GM23338 (cell line): Measurements from ENCODE around the gene WNT5B. TPM values are rescaled to one million over a fixed set of nuclear protein-coding genes. Genes with fewer than 3 reads are reported as not detected.
A peak's percentile ranks its signal among the peaks of the same experiment; 100 is the strongest.

Source experiments
- ATAC-seq: fragments of 200-7000 bp; cut with Tn5 transposase; 3 replicates; pipeline ENCODE4 v1.9.1; 2020
- DNase-seq: peaks from one replicate; pipeline ENCODE4 v3.0.0-alpha.2; 2015; ENCODE audit warnings: low spot score
- H2AFZ ChIP-seq: fragments of 200-600 bp; sonication (generic); 2 replicates; pipeline ENCODE4 v1.8.0; 2016; ENCODE audit warnings: antibody characterized with exemption, mild to moderate bottlenecking, moderate library complexity
- H3F3A ChIP-seq: fragments of 200-600 bp; sonication (generic); replicated peaks from 2 replicates; pipeline ENCODE4 v1.8.0; 2017; ENCODE audit warnings: antibody characterized with exemption, mixed run types, low read depth
- H3K27ac ChIP-seq: fragments of 200-600 bp; sonication (generic); 2 replicates; pipeline ENCODE4 v1.6.1; 2016; ENCODE audit warnings: low read depth
- H3K27me3 ChIP-seq: fragments of 200-600 bp; sonication (generic); 2 replicates; pipeline ENCODE4 v1.8.0; 2016; ENCODE audit warnings: mild to moderate bottlenecking, mixed run types, moderate library complexity; ENCODE audit not compliant: insufficient read depth
- H3K36me3 ChIP-seq: fragments of 200-600 bp; sonication (generic); 2 replicates; pipeline ENCODE4 v1.8.0; 2016; ENCODE audit warnings: mild to moderate bottlenecking; ENCODE audit not compliant: insufficient read depth
- H3K4me1 ChIP-seq: fragments of 200-600 bp; sonication (generic); 2 replicates; pipeline ENCODE4 v1.8.0; 2016; ENCODE audit warnings: mild to moderate bottlenecking, moderate library complexity; ENCODE audit not compliant: insufficient read depth
- H3K4me2 ChIP-seq: fragments of 200-600 bp; sonication (generic); 2 replicates; pipeline ENCODE4 v1.7.1; 2017; ENCODE audit warnings: mixed run types
- H3K4me3 ChIP-seq: fragments of 200-600 bp; sonication (generic); 2 replicates; pipeline ENCODE4 v1.6.1; 2016; ENCODE audit warnings: mixed run types
- H3K79me2 ChIP-seq: fragments of 200-600 bp; sonication (generic); replicated peaks from 2 replicates; pipeline ENCODE4 v1.8.0; 2017; ENCODE audit warnings: mild to moderate bottlenecking; ENCODE audit not compliant: insufficient read depth
- H3K9me2 ChIP-seq: fragments of 200-600 bp; sonication (generic); 2 replicates; pipeline ENCODE4 v1.8.0; 2017; ENCODE audit not compliant: insufficient read depth
- H4K20me1 ChIP-seq: fragments of 200-600 bp; sonication (generic); replicated peaks from 2 replicates; pipeline ENCODE4 v1.8.0; 2017; ENCODE audit warnings: mild to moderate bottlenecking; ENCODE audit not compliant: insufficient read depth
- H3K27ac Mint-ChIP-seq: 2 replicates; pipeline ENCODE4 v1.8.0; 2020; ENCODE audit warnings: inconsistent platforms, mild to moderate bottlenecking, moderate library complexity, mixed read lengths
- H3K27me3 Mint-ChIP-seq: 3 replicates; pipeline ENCODE4 v1.8.0; 2022; ENCODE audit warnings: low read depth, mild to moderate bottlenecking, moderate library complexity, mixed read lengths, inconsistent platforms; ENCODE audit not compliant: insufficient read depth, poor library complexity
- H3K36me3 Mint-ChIP-seq: 3 replicates; pipeline ENCODE4 v1.8.0; 2021; ENCODE audit warnings: low read depth, mild to moderate bottlenecking, inconsistent platforms, moderate library complexity, mixed read lengths
- H3K4me1 Mint-ChIP-seq: 3 replicates; pipeline ENCODE4 v1.8.0; 2020; ENCODE audit warnings: mild to moderate bottlenecking, inconsistent platforms, mixed read lengths
- H3K4me3 Mint-ChIP-seq: 3 replicates; pipeline ENCODE4 v1.8.0; 2021; ENCODE audit warnings: moderate library complexity, mild to moderate bottlenecking, inconsistent platforms, mixed read lengths
- H3K9me3 Mint-ChIP-seq: 3 replicates; pipeline ENCODE4 v1.8.0; 2020; ENCODE audit warnings: moderate library complexity, mild to moderate bottlenecking, inconsistent platforms, mixed read lengths
- CREB1 ChIP-seq: fragments of 250-450 bp; sonication (Bioruptor Pico); IDR thresholded peaks from 2 replicates; pipeline ENCODE4 v1.5.0; 2020; ENCODE audit warnings: low read depth, mild to moderate bottlenecking, moderate library complexity
- CTCF ChIP-seq, 2 experiments: fragments of 200-600 bp in 1 of 2; sonication (generic) in 1 of 2; conservative IDR thresholded peaks; 2 replicates each; pipeline versions ENCODE4 v1.5.1 to v1.6.1; 2016 to 2017; ENCODE audit warnings: antibody characterized with exemption in 2 of 2, low read depth in 2 of 2, mild to moderate bottlenecking in 2 of 2, moderate library complexity in 1 of 2
- EZH2 ChIP-seq: fragments of 200-600 bp; sonication (generic); IDR thresholded peaks from one replicate; pipeline ENCODE4 v1.8.0; 2017; ENCODE audit warnings: antibody characterized with exemption, mild to moderate bottlenecking, low read depth; ENCODE audit not compliant: unreplicated experiment
- EZH2phosphoT487 ChIP-seq: fragments of 200-600 bp; sonication (generic); IDR thresholded peaks from one replicate; pipeline ENCODE4 v1.8.1; 2018; ENCODE audit warnings: antibody characterized with exemption; ENCODE audit not compliant: unreplicated experiment
- NANOG ChIP-seq: IDR thresholded peaks from 2 replicates; pipeline ENCODE4 v1.6.1; 2016; ENCODE audit warnings: antibody characterized with exemption, borderline replicate concordance
- POLR2AphosphoS5 ChIP-seq: IDR thresholded peaks from 2 replicates; pipeline ENCODE4 v1.6.1; 2016; ENCODE audit warnings: antibody characterized with exemption, low read depth
- polyA plus RNA-seq: library from polyadenylated mRNA; unstranded; fragments of >200 nt; fragmentation: Nextera tagmentation; extraction: Ambion mirVana; gene quantifications from 2 replicates; pipeline ENCODE4 v1.2.1, GENCODE V29; 2016
- total RNA-seq: library from RNA; depleted of rRNA; stranded (reverse); fragments of >200 nt; shearing (Covaris generic); gene quantifications from 2 replicates; pipeline ENCODE4 v1.2.3, GENCODE V29; 2014

The WNT5B gene
- total and polyA plus RNA-seq, 2 experiments from 2014 or later, result 1.4 to 2.7 TPM

- Mint-ChIP-seq H3K9me3 (no peaks in the 10 kb centered on the region; the same call in 1 of the 3 replicates), H3K4me1 (peaks cover 67% of the 10 kb centered on the region), H3K27me3 (peaks cover 85% of the 10 kb centered on the region), H3K27ac (no peak overlapping the region), H3K36me3 (peaks cover 4% of the 10 kb centered on the region; the same call in 1 of the 3 replicates), H3K4me3 (peak overlapping the region; percentile 79)
- Histone ChIP-seq H3K4me2 (peak overlapping the region; percentile 76), H2AFZ (no peak overlapping the region), H3K36me3 (no peaks in the 10 kb centered on the region), H3K79me2 (peaks cover 16% of the 10 kb centered on the region; the same call in 1 of the 2 replicates), H3K27ac (no peak overlapping the region), H3K4me1 (peaks cover 49% of the 10 kb centered on the region), H3K4me3 (peak overlapping the region; percentile 45), H3K27me3 (peaks cover 88% of the 10 kb centered on the region), H3K9me2 (no peaks in the 10 kb centered on the region), H4K20me1 (peaks cover 15% of the 10 kb centered on the region), H3F3A (peaks cover 31% of the 10 kb centered on the region)
- ATAC-seq, result no peak
- TF ChIP-seq POLR2AphosphoS5 (no peak), CTCF (conservative IDR thresholded peaks at IDR 0.05; ENCODE audit: low read depth in 2 of 2) (no peak), NANOG (no peak), EZH2 (no peak), CREB1 (CRISPR knock-in tag) (no peak)
- no peak for DNase-seq
Measured at GRCh38 chr12:1591543-1591942, 37.5 kb upstream of the WNT5B start.

GRCh38 chr12:1592444-1593173 lies 36.4 kb upstream of the WNT5B start:
- Mint-ChIP-seq H3K27me3 (peaks cover 79% of the 10 kb centered on the region), H3K4me3 (peak overlapping the region; percentile 79), H3K36me3 (peaks cover 4% of the 10 kb centered on the region; the same call in 1 of the 3 replicates), H3K27ac (no peak overlapping the region), H3K9me3 (no peaks in the 10 kb centered on the region; the same call in 1 of the 3 replicates), H3K4me1 (peaks cover 61% of the 10 kb centered on the region)
- DNase-seq, result peak; percentile 72
- TF ChIP-seq EZH2phosphoT487 (no peak), EZH2 (peak; percentile 48)
- peaks cover 16% of the 10 kb centered on the region; the same call in 1 of the 2 replicates for H3K79me2 ChIP-seq
- peaks cover 43% of the 10 kb centered on the region for H3K4me1 ChIP-seq
- H3F3A ChIP-seq, result peaks cover 31% of the 10 kb centered on the region
- no peaks in the 10 kb centered on the region for H3K36me3 ChIP-seq
- peaks cover 15% of the 10 kb centered on the region for H4K20me1 ChIP-seq
- H3K4me3 ChIP-seq, result peak overlapping the region; percentile 65
- peak overlapping the region; percentile 76 for H3K4me2 ChIP-seq
- H3K9me2 ChIP-seq, result no peaks in the 10 kb centered on the region
- no peak overlapping the region for H3K27ac ChIP-seq
- peaks cover 87% of the 10 kb centered on the region for H3K27me3 ChIP-seq
- H2AFZ ChIP-seq, result no peak overlapping the region
- ATAC-seq, result peak; percentile 36
